SK-N-SH (cell line): ENCODE data around the gene APP. TPM values are rescaled to one million over a fixed set of nuclear protein-coding genes. Genes with fewer than 3 reads are reported as not detected.

ENCODE experiments used
- CTCF ChIA-PET: fragments of 300-600, 350-600 bp; formaldehyde crosslinking; extraction: SDS; loops from one replicate; lab custom pipeline; 2021; lab: Yijun Ruan, JAX
- POLR2A ChIA-PET: fragments of 350-600 bp; sonication (Branson Sonifier 250); formaldehyde crosslinking; extraction: SDS; loops from one replicate; lab custom pipeline; 2020; ENCODE audit warnings: antibody characterized with exemption, inconsistent platforms; lab: Yijun Ruan, JAX
- DNase-seq: peaks from one replicate; pipeline ENCODE4 v3.0.0; 2012
- H2AFZ ChIP-seq: fragments of 200-600 bp; sonication (generic); 2 replicates; pipeline ENCODE4 v1.8.1; 2016; ENCODE audit warnings: antibody characterized with exemption, mild to moderate bottlenecking, low read depth
- H3F3A ChIP-seq: fragments of 200-600 bp; sonication (generic); replicated peaks from 2 replicates; pipeline ENCODE3; 2016; ENCODE audit warnings: antibody characterized with exemption, mild to moderate bottlenecking; ENCODE audit not compliant: insufficient read depth
- H3K27ac ChIP-seq, 2 experiments: fragments of 200-500 bp in 1 of 2; fragments of 200-600 bp in 1 of 2; sonication (Bioruptor generic) in 1 of 2; sonication (generic), shearing (Covaris generic) in 1 of 2; 2 replicates each; pipeline versions ENCODE4 v1.5.1 to v1.6.1; 2014 to 2016; ENCODE audit warnings: low read depth in 2 of 2, inconsistent platforms in 1 of 2, low read length in 1 of 2, mild to moderate bottlenecking in 1 of 2, mixed read lengths in 1 of 2
- H3K27me3 ChIP-seq: fragments of 200-600 bp; sonication (generic), shearing (Covaris generic); 2 replicates; pipeline ENCODE4 v1.6.1; 2016; ENCODE audit warnings: mixed run types; ENCODE audit not compliant: insufficient read depth
- H3K36me3 ChIP-seq, 2 experiments: fragments of 200-500 bp in 1 of 2; fragments of 200-600 bp in 1 of 2; sonication (Bioruptor generic) in 1 of 2; sonication (generic) in 1 of 2; replicated peaks in 1 of 2; 2 replicates each; pipeline versions ENCODE3 to v1.5.1; 2014 to 2016; ENCODE audit warnings: low read length in 1 of 2, mild to moderate bottlenecking in 1 of 2; ENCODE audit not compliant: insufficient read depth in 2 of 2, control insufficient read depth in 1 of 2
- H3K4me1 ChIP-seq, 2 experiments: fragments of 200-500 bp in 1 of 2; fragments of 200-600 bp in 1 of 2; sonication (Bioruptor generic) in 1 of 2; sonication (generic), shearing (Covaris generic) in 1 of 2; 2 replicates each; pipeline versions ENCODE4 v1.5.1 to v1.6.1; 2014 to 2016; ENCODE audit warnings: low read depth in 1 of 2, low read length in 1 of 2, mixed run types in 1 of 2; ENCODE audit not compliant: insufficient read depth in 2 of 2, control insufficient read depth in 1 of 2
- H3K4me2 ChIP-seq: fragments of 200-600 bp; sonication (generic), shearing (Covaris generic); 2 replicates; pipeline ENCODE4 v1.6.1; 2017; ENCODE audit warnings: mixed run types
- H3K4me3 ChIP-seq, 2 experiments: fragments of 200-500 bp in 1 of 2; fragments of 200-600 bp in 1 of 2; sonication (Bioruptor generic) in 1 of 2; sonication (generic), shearing (Covaris generic) in 1 of 2; 2 replicates each; pipeline versions ENCODE4 v1.5.1 to v1.8.1; 2014 to 2016; ENCODE audit warnings: low read depth in 2 of 2, inconsistent platforms in 1 of 2, low read length in 1 of 2, mild to moderate bottlenecking in 1 of 2, mixed read lengths in 1 of 2, moderate library complexity in 1 of 2
- H3K79me2 ChIP-seq: fragments of 200-600 bp; sonication (generic); 2 replicates; pipeline ENCODE4 v1.8.1; 2017; ENCODE audit warnings: mild to moderate bottlenecking; ENCODE audit not compliant: insufficient read depth
- H3K9ac ChIP-seq: fragments of 200-600 bp; sonication (generic); 2 replicates; pipeline ENCODE4 v1.6.1; 2017; ENCODE audit warnings: mixed run types
- H3K9me2 ChIP-seq: fragments of 200-600 bp; sonication (generic); 2 replicates; pipeline ENCODE4 v1.6.1; 2017; ENCODE audit warnings: mixed run types
- H3K9me3 ChIP-seq: fragments of 200-600 bp; sonication (generic); 2 replicates; pipeline ENCODE4 v1.6.1; 2017; ENCODE audit warnings: mixed run types, mild to moderate bottlenecking, moderate library complexity
- H4K20me1 ChIP-seq: fragments of 200-600 bp; sonication (generic); 2 replicates; pipeline ENCODE4 v1.6.1; 2017; ENCODE audit warnings: mild to moderate bottlenecking, mixed run types; ENCODE audit not compliant: insufficient read depth
- ELF1 ChIP-seq: IDR thresholded peaks from 2 replicates; pipeline ENCODE4 v1.4.0; 2012
- FOSL2 ChIP-seq: IDR thresholded peaks from 2 replicates; pipeline ENCODE4 v1.4.0; 2012; ENCODE audit warnings: low read depth, mild to moderate bottlenecking, moderate library complexity, borderline replicate concordance
- FOXM1 ChIP-seq: IDR thresholded peaks from 2 replicates; pipeline ENCODE4 v1.4.0; 2012; ENCODE audit warnings: low read depth, mild to moderate bottlenecking
- IRF3 ChIP-seq: fragments of 150-350 bp; IDR thresholded peaks from 2 replicates; pipeline ENCODE4 v1.6.1; 2016; ENCODE audit warnings: mild to moderate bottlenecking, low read depth, low read length
- JUND ChIP-seq: IDR thresholded peaks from 2 replicates; pipeline ENCODE4 v1.4.0; 2012
- NFIC ChIP-seq: IDR thresholded peaks from 2 replicates; pipeline ENCODE4 v1.4.0; 2012; ENCODE audit warnings: borderline replicate concordance
- NRF1 ChIP-seq: IDR thresholded peaks from 2 replicates; pipeline ENCODE4 v1.6.1; 2012; ENCODE audit warnings: low read depth, mild to moderate bottlenecking, low read length
- PBX3 ChIP-seq: IDR thresholded peaks from 2 replicates; pipeline ENCODE4; 2012
- RAD21 ChIP-seq: IDR thresholded peaks from 2 replicates; pipeline ENCODE4 v1.6.1; 2012; ENCODE audit warnings: mild to moderate bottlenecking, low read length
- REST ChIP-seq: IDR thresholded peaks from 2 replicates; pipeline ENCODE4 v1.6.1; 2012; ENCODE audit warnings: mild to moderate bottlenecking, low read depth, low read length, moderate library complexity
- SMC3 ChIP-seq: IDR thresholded peaks from 2 replicates; pipeline ENCODE4 v1.6.1; 2012; ENCODE audit warnings: low read depth, low read length, improper control_type of control experiment
- TEAD4 ChIP-seq: IDR thresholded peaks from 2 replicates; pipeline ENCODE4 v1.4.0; 2012; ENCODE audit warnings: mild to moderate bottlenecking, borderline replicate concordance; ENCODE audit not compliant: insufficient read depth
- USF1 ChIP-seq: IDR thresholded peaks from 2 replicates; pipeline ENCODE4 v1.4.0; 2012; ENCODE audit warnings: low read depth, borderline replicate concordance
- YY1 ChIP-seq: IDR thresholded peaks from 2 replicates; pipeline ENCODE4 v1.4.0; 2012; ENCODE audit warnings: low read depth, mild to moderate bottlenecking
- ZBTB33 ChIP-seq: IDR thresholded peaks from 2 replicates; pipeline ENCODE4 v1.4.0; 2012; ENCODE audit warnings: low read depth, borderline replicate concordance
- WGBS: methylation state at CpG from one replicate; pipeline ENCODE4 v1.1.6; 2017; ENCODE audit warnings: low lambda C conversion rate; 5-methylcytosine and 5-hydroxymethylcytosine counted together
- polyA plus RNA-seq, 3 experiments: library from polyadenylated mRNA; depleted of rRNA; stranded (reverse); fragments of >200 nt; gene quantifications; 2 replicates each; pipeline ENCODE4 v1.2.3, GENCODE V29; 2012

APP gene
- polyA plus RNA-seq, 1 of the 3 experiments (the other 2 are of a cell fraction) = 780 TPM

- Histone ChIP-seq H3K9me2 (no peaks in the 10 kb centered on the region), H3K4me2 (no peak overlapping the region), H3K9ac (no peak overlapping the region), H3F3A (peaks cover 24% of the 10 kb centered on the region), H2AFZ (no peak overlapping the region), H3K27ac (no peak overlapping the region; a peak in 1 of 4 replicates), H4K20me1 (no peaks in the 10 kb centered on the region), H3K4me3 (no peak overlapping the region), H3K79me2 (no peaks in the 10 kb centered on the region), H3K36me3 (peaks cover 11 to 14% of the 10 kb centered on the region in 2 experiments), H3K27me3 (no peaks in the 10 kb centered on the region), H3K9me3 (no peaks in the 10 kb centered on the region), H3K4me1 (peaks cover 4 to 24% of the 10 kb centered on the region in 2 experiments; a peak in 3 of 4 replicates)
- CTCF ChIA-PET = interaction anchor here (1.3 to 1.4 kb wide), 2 partner anchors 19 to 62 kb away, joined by 3 to 4 read pairs; no protein-coding TSS in a partner anchor
- no peak for DNase-seq
- WGBS = 90% methylated on average over 1 of the region's 1 CpG
- POLR2A ChIA-PET = no interaction called here
- no peak for TF ChIP-seq USF1
- no peak for TF ChIP-seq NRF1
- TF ChIP-seq SMC3 = no peak
- no peak for TF ChIP-seq TEAD4
- no peak for TF ChIP-seq JUND
- no peak for TF ChIP-seq NFIC
- no peak for TF ChIP-seq PBX3
- TF ChIP-seq REST = no peak
- no peak for TF ChIP-seq IRF3
- no peak for TF ChIP-seq YY1
- TF ChIP-seq ZBTB33 = no peak
- no peak for TF ChIP-seq RAD21
- no peak for TF ChIP-seq FOXM1
- no peak for TF ChIP-seq ELF1
- TF ChIP-seq FOSL2 = no peak
Observed at GRCh38 chr21:25904044-25904695, 266.4 kb downstream of the APP start.
